ENCODE measurements around the gene NEUROG1.
"Not testable (repeated sequence)": the region's sequence is repeated elsewhere in the genome, so short reads cannot be mapped to it uniquely, and the experiment has no call there.

The NEUROG1 gene

DNA sequence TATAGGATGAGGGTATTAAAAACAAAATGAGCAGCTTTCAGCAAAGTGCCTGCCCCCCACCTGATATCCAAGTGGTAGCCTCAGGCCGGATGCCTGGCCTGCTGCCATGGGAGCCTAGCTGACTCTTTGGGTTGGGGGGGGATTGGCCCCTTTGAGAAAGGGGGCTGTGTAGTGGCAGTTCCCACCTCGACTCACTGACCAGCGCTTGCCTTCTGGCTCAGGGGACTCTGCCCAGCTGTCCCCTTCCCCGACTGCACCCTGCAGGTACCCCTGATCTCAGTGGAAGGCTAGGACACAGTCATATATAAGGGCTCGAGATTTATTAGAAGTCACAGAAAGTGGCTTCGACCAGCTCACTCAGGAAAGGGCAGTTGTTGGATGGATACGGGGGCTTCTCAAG, 1.5 kb upstream of the NEUROG1 start:
- no peak for DNase-seq (ENCODE audit: low read depth in 2 of 2)

DNA sequence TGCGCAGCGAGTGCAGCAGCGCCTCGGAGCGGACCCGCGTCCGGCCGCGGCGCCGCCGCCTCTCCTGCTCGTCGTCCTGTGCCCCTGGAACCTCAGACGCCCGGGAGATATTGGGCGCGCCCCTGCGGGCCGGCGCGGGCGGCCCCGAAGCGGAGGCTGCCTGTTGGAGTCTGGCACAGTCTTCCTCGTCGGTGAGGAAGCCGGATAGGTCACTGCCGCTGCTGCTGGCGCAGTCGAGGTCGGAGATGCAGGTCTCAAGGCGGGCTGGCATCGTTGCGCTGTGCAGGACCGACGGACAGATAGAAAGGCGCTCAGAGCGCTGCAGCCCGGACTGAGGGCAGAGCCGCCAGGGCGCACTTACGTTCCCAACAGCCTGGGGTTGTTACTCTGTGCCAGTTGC, 344 bp downstream of the NEUROG1 start:
- DNase-seq (ENCODE audit: low read depth in 2 of 2): no peak

DNA sequence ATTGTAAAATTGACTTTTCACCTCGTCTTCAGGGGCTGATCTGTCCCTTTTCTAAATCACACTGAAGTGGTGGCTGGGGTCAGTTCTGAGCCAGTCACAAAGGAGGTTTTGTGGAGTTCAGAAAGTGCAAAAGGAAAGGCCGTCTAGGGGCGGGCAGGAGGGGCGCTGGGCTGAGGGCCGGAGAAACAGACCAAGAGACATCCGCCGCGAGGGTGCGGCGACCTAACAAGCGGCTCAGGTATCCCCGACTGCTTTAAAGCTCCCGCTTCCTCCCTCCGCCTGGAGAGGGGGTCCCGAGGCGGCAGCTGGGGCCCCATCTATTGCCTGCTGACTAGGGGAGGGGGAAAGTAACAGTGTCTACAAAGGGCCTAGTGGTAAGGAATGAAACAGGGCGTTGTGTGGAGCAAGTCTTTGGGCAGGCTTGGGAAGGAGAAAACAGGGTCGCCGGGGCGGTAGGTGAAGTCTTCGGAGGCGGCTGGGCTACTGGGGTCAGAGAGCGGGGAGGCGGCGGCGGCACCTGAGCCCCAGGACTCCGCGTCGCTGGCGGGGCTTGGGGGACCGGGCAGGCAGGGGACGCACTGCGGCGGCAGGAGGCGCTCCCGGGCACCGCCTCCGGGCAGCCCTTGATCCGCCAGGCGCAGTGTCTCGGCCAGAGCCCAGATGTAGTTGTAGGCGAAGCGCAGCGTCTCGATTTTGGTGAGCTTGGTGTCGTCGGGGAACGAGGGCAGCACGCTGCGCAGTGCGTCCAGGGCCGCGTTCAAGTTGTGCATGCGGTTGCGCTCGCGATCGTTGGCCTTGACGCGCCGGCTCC, 950 bp downstream of the NEUROG1 start:
- DNase-seq (ENCODE audit: low read depth in 2 of 2): no peak

DNA sequence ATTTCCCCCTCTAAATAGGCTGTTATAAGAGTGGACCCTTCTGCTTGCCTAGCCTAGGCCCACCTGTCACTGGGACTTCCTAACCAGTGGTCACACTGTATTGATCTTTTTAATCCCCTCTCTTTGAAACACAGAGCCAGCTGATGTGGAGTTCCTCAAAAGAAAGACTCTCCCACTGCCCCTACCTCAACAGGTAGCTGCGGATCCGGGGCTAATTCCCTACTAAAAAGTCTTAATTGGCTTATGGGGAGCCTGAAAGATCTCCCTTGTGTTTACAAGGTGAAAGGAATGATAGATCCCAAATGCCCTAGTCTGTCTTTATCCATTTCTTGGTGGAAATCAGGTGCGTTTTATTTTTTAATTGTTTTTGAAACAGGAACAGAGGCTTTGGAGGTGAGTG, 2.0 kb downstream of the NEUROG1 start:
- DNase-seq (ENCODE audit: low read depth in 2 of 2): no peak

DNA sequence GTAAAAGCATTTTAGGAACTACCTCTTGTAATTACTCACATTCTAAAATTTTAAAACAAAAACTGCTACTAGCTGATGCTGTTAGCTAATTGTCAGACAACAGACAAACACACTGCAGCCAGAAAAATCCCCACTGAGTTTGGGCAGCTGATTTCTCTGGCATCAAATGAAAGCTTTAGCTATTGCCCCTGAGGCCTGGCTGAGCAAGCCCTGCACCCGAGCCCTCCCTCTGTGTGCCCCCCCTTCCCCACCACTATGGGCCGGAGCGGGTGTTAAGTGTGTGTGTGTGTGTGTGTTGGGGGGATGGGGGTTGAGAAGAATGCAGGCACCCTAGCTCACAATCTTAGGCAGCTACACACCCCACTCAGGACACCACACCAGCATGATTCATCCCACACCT, 2.4 kb downstream of the NEUROG1 start:
- DNase-seq (ENCODE audit: low read depth in 2 of 2): no peak

DNA sequence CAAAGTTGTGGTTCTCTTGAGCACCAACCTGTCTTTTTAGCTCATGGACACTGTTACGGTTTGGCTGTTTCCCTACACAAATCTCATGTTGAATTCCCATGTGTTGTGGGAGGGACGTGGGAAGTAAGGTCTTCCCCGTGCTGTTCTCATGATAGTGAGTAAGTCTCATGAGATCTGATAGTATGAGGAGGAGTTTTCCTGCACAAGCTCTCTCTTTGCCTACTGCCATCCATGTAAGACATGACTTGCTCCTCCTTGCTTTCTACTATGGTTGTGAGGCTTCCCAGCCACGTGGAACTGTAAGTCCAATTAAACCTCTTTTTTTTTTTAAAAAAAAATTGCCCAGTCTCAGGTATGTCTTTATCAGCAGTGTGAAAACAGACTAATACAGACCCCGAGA, 6.2 kb downstream of the NEUROG1 start:
- DNase-seq (ENCODE audit: low read depth in 2 of 2): not testable (repeated sequence)

DNA sequence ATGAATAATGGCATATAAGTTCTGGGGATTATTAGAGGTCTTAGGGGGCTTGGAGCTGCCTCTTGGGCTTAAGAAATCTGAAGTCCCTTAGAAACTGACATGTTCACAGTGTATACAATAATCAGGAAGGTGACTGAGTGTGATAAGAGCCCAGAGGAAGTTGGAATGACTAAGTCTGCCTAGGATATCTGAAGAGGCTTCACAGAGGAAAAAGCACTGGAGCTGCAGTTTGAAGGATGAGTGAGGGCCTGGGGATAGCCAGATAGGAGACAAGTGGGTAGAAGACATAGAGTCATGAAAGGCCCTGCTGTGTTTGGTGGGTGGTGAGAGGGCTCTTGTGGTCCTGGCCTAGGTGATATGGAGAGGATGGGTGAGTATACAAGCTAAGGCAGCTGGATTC, 8.8 kb downstream of the NEUROG1 start:
- no peak for DNase-seq (ENCODE audit: low read depth in 2 of 2)

DNA sequence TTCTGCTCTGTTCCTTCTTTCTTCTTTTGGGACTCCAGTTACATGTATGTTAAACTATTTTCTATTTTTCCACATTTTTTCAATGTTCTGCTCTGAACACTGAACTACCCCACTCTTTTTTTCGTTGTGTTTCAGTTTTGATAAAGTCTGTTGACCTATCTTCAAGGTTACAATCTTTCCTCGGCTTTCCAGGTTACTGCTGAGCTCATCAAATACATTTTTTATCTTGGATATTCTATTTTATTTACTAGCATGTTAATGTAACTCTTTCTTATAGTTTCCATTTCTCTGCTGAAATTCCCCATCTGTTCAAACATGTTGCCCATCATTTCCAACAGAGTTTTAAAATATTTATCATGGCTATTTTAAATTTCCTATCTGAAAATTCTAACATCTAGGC, 13.8 kb downstream of the NEUROG1 start:
- DNase-seq (ENCODE audit: low read depth in 2 of 2): no peak

DNA sequence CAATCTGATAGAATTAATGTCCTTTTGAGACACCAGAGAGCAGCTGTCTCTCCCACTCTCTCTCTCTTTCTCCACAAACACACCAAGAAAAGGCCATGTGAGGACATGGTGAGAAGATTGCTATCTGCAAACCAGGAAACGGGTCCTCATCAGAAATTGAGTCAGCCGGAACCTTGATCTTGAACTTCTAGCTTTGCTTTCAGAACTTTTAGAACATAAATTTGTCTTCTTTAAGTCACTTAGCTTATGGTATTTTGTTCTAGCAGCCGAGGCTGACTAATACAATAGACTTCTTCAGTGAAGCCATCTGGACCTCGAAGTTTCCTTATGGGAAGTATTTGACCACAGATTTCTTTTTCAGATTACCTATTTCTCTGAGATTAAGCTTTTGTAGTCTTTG, 18.1 kb downstream of the NEUROG1 start:
- DNase-seq (ENCODE audit: low read depth in 2 of 2): no peak

DNA sequence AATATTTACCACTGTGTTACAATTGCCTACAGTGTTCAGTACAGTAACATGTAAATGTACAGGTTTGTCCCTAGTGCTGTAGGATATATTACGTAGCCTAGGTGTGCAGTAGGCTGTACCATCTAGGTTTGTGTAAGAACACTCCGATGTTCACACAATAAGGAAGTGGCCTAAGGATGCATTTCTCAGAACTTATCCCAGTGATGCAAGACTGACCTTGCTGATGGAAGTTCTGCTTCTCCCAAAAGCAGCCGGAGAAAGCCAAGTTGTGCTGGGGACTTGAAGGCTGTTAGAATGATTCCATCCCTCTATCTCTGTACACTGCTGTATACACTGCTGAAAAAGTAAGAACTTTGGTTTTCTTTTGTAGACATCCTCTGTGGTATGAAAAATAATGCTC, 21.6 kb downstream of the NEUROG1 start:
- DNase-seq (ENCODE audit: low read depth in 2 of 2): no peak

DNA sequence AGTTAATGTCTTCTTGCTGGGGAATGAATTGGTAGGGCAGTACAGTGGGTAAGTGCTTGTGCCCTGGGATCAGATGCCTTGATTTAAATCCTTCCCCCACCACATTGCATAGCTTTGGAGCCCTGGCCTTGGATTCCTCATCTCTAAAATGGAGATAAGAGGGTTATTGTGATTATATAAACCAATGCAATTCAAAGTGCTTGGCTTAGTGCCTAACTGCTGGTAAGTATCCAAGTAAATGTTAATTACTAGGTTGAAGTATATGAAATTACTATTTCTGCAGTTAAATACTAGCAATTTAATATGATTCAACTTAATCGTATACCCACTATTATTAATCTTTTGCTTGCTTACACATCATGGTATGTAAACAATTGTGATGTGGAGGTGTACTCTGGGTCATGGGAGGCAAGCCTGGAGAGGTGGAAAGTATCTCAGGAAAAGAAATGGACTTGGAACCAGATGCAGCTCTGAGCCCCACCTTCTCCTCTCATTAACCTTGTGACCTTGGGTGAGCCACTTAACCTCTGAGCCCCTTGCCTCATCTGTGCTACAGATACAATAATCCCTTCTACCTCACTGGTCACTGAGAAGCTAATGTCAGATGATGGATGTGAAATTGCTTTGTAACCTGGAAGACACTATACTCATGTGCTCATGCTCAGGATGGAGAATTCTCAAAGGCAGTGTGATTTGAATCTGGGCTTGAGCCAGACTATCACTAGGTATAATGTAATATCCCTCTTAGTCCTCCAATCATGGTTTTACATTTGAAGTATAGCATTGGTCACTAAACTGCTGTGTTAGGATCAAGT, 23.8 kb downstream of the NEUROG1 start:
- DNase-seq (ENCODE audit: low read depth in 2 of 2): no peak

DNA sequence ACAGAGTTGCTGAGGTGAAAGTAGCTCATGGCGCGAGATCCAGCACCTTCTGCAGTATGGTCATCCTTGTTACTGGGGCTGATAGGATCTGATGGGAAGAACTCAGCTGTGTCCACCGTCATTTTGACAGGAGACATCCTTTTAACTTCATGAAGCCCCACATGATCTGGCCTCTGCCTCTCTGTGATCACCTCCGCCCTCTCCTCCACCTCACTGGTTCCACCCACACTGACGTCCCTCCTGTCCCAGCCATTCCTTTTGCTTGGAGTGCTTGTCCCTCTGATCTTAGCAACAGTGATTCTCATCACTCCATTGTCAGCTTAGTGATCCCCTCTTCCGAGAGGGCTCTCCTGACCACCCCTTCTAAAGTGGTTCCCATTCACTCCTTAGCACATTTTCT, 25.8 kb downstream of the NEUROG1 start:
- no peak for DNase-seq (ENCODE audit: low read depth in 2 of 2)

DNA sequence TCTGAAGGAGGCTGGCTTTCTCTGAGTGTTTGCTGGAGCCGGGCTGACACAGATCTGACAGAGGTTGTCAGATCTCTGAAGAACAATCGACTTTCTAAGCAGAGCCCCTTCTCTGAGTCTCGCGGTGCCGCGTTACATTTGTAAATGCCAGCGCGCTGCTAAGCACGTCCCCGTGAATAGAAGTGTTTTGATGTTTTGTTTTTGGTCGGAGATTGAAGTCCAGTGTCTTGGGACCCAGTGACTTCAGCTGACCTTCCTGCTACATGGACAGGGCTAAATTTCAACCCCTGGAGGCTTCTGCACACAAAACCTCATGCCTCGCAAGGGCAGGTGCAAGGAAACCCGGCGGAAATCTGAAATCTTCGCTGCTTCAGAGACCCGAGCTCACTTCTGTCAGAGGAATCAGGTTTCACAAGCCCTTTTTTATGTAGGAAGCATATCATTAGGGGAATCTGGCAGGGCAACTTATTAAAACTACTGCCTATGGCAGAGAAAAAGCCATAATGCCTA, 27.2 kb downstream of the NEUROG1 start:
- DNase-seq (ENCODE audit: low read depth in 2 of 2): no peak

DNA sequence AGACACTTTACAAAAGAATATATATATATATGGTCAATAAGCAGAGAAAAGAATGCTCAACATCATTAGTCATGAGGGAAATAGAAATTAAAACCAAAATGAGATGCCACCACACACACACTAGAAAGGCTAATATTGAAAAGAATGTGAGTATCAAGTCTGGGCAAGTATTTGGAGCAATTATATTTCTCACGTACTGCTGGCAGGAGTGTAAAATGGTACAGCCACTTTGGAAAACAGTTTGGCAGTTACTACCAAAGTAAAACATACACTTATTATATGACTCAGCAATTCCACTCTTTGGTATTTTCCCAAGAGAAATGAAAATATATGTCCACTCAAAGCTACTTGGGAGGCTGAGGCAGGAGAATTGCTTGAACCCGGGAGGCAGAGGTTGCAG, 29.8 kb downstream of the NEUROG1 start:
- no peak for DNase-seq (ENCODE audit: low read depth in 2 of 2)

DNA sequence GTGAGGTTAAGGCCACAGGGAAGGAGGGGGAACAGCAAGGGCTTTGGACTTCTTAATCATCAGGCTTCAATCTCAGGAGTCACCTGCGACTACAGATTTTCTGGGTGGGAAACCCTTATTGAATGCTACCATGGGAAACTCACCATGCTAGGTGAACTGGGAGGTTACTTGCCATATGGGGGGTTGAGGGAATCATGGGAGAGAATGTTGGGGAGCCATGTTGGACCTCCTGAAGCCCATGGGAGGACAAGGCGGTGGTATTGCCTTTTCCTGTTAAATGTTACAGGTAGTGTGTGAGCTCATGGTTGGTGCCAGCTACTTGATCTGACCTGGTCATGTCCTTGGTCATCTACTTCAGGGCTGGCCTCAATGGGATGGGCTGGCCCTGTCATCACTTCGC, 31.4 kb downstream of the NEUROG1 start:
- no peak for DNase-seq (ENCODE audit: low read depth in 2 of 2)

DNA sequence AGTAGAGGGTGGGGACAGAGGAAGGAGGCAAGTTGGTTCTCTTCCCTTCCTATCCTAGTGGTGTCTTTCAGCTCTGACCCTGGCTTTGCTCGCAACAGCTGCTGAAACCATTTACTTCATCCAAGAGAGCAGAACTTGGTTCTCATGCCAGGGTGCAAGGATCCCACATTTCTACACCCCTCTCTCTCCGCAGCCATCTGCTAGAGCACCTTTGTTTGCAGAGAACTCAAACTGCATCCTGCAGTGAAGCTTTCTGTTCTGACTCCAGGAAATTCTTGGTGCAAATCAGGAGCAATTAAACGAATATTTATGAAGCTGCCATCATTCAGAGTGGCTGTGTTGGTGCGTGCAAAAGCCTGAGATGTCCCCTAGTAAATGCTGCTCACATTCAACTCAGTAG, 31.9 kb downstream of the NEUROG1 start:
- DNase-seq (ENCODE audit: low read depth in 2 of 2): no peak

DNA sequence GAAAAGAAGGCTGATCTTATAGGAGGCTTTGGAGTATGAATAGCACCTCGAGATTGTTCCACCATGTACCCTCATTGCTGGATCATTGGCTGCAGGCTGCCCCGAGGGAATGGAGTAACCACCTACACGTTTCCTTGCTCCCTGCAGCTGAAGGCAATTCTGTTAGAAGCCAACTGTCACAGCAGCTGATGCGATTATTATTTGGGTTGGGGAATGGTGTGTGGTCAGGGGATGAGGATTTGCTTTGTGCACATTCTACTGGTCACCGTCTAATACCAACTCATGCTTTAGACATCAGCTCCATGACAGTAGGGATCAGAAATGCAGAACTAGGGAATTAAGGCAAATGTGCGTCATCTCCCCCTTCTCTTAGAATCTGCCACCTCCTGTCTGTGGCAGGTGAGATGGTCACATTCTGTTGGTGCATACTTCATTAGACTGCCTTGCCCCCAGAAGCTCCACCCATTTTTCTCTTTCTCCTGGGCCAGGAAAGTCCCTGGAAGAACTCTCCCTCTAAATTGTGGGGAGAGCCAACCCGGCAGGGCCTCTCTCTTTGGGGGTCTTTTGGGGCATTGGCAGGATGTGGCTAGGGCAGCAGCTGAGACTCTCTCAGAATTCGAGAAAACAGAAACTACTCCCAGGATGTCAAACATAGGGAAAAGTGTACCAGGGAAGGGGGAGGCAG, 32.8 kb downstream of the NEUROG1 start:
- no peak for DNase-seq (ENCODE audit: low read depth in 2 of 2)

DNA sequence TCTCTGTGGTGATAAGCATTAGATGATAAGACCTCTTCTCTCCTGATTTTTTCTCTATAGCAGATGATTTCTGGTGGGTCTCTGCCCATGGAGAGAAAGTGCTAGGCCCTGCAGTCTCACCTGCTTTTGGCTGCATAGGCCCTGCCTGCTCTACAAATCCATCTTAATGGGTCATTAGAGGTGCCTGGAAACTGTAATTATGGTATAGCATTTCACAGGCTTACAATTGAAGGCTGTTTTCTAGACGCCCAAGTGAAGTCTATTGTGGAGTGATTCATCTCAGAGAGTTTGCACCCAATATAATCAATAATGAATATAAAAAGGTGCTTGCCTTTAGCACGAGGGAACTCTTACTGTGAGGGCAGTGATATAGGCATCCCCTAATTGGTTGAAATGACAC, 33.8 kb downstream of the NEUROG1 start:
- no peak for DNase-seq (ENCODE audit: low read depth in 2 of 2)

DNA sequence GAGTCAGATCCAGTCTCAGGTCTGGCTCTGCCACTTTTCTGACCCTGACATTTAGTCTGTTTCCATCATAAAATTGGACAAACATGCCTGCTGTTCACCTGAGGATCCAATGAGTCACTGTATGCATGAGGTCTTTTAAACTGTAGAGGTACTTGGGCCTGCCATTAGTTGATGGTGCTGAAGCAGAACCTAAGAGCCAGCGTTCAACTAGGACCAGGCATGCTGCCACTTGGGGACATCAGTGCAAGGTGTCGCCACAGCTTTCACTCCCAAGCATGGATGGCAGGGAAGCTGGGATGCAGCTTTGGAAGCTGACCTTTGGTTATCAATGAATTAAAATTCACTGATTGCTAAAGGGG, 37.1 kb downstream of the NEUROG1 start:
- no peak for DNase-seq (ENCODE audit: low read depth in 2 of 2)

DNA sequence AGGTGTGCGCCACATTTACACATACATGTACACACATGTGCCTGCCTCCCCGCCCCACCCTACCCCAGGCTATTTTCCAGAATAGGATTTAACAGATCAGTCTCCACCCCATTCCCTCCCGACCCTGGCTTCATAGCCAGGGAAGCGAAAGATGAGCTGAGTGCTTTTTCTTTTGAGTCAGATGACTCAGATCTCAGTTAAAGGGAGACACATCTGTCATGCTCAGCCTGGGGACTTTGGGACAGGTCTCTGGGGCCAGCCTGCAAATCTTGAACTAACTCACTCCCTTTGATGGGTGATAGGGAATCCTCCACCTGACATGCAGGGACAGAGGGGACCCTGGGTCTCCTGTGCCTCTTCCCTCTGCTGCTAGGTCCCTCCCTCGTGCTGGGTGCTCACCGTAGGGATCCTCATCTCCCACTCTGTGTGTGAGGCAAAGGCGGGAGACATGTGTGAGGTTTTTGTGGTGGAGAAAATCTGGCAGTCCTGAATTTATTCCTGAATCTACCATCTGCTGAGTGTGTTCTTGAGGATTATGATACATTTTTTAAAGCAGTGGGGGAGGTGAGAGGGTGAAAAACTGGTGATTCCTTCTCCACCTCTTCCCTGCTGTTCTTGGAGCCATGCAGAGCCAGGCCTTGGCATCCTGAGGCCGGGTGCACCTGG, 37.7 kb downstream of the NEUROG1 start:
- DNase-seq (ENCODE audit: low read depth in 2 of 2): no peak

DNA sequence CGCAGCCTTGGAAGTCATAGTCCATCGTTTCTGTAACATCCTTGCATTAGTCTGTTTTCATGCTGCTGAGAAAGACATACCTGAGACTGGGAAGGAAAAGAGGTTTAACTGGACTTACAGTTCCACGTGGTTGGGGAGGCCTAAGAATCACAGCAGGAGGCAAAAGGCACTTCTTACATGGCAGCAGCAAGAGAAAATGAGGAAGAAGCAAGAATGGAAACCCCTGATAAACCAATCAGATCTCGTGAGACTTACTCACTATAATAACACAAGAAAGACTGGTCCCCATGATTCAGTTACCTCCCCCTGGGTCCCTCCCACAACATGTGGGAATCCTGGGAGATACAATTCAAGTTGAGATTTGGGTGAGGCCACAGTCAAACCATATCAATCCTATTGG, 40.2 kb downstream of the NEUROG1 start:
- DNase-seq (ENCODE audit: low read depth in 2 of 2): not testable (repeated sequence)

DNA sequence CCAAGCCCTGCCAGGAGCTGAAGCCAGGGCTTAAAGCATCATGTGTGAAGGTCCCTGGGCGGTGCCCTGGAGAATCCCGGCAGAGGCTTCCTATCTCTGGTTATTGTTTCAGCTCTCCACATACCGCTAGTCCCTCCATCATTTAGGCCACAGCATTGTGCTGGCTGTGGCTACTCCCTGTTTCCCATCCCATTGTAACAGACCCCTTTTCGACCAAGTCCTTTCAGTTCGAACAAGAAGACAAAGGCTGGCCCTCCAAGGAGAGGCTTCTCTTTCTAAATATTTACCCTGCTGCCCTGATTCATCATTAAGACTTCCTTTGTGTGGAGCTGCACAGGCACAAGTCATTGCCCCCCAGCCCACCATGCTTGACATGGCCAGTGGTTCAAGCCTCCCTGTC, 41.6 kb downstream of the NEUROG1 start:
- no peak for DNase-seq (ENCODE audit: low read depth in 2 of 2)
